MM.1S (cell line): ENCODE data around the gene PIR.

Experiments
- DNase-seq: peaks from one replicate; pipeline ENCODE4 v3.0.0-alpha.2; 2015
- H2AFZ ChIP-seq: fragments of 300-600 bp; sonication (generic); 2 replicates; pipeline ENCODE4 v1.6.0; 2016; ENCODE audit warnings: antibody characterized with exemption, low read length
- H3F3A ChIP-seq: fragments of 300-600 bp; sonication (generic); 2 replicates; pipeline ENCODE4 v1.6.1; 2016; ENCODE audit warnings: mild to moderate bottlenecking, antibody characterized with exemption, low read length, moderate library complexity, mixed read lengths; ENCODE audit not compliant: insufficient read depth
- H3K27ac ChIP-seq: fragments of 300-600 bp; sonication (generic); 2 replicates; pipeline ENCODE4 v1.5.1; 2016; ENCODE audit warnings: mild to moderate bottlenecking, low read length
- H3K27me3 ChIP-seq: fragments of 300-600 bp; sonication (generic); replicated peaks from 2 replicates; pipeline ENCODE4 v1.6.0; 2016; ENCODE audit warnings: low read length; ENCODE audit not compliant: insufficient read depth
- H3K36me3 ChIP-seq: fragments of 300-600 bp; sonication (generic); replicated peaks from 2 replicates; pipeline ENCODE4 v1.6.1; 2016; ENCODE audit warnings: mild to moderate bottlenecking, low read length, mixed read lengths; ENCODE audit not compliant: insufficient read depth
- H3K4me1 ChIP-seq: fragments of 300-600 bp; sonication (generic); 2 replicates; pipeline ENCODE4 v1.6.1; 2016; ENCODE audit warnings: low read length, mixed read lengths
- H3K4me2 ChIP-seq: fragments of 300-600 bp; sonication (generic); 2 replicates; pipeline ENCODE4 v1.6.0; 2016; ENCODE audit warnings: low read depth, low read length
- H3K4me3 ChIP-seq: fragments of 300-600 bp; sonication (generic); 2 replicates; pipeline ENCODE4 v1.5.1; 2016; ENCODE audit warnings: low read length, mixed read lengths
- H3K79me2 ChIP-seq: fragments of 300-600 bp; sonication (generic); 2 replicates; pipeline ENCODE4 v1.6.1; 2016; ENCODE audit warnings: mixed run types, low read length, mixed read lengths
- H3K9ac ChIP-seq: fragments of 300-600 bp; sonication (generic); 2 replicates; pipeline ENCODE4 v1.6.1; 2016; ENCODE audit warnings: low read length, mixed read lengths
- H3K9me2 ChIP-seq: fragments of 300-600 bp; sonication (generic); replicated peaks from 2 replicates; pipeline ENCODE4 v1.6.1; 2016; ENCODE audit warnings: mild to moderate bottlenecking, low read length, mixed read lengths; ENCODE audit not compliant: insufficient read depth
- H3K9me3 ChIP-seq: fragments of 300-600 bp; sonication (generic); replicated peaks from 2 replicates; pipeline ENCODE4 v1.6.1; 2016; ENCODE audit warnings: mild to moderate bottlenecking, low read length, mixed read lengths; ENCODE audit not compliant: insufficient read depth
- H4K20me1 ChIP-seq: fragments of 300-600 bp; sonication (generic); 2 replicates; pipeline ENCODE4 v1.6.1; 2016; ENCODE audit warnings: mild to moderate bottlenecking, low read length, moderate library complexity, mixed read lengths; ENCODE audit not compliant: insufficient read depth
- EZH2 ChIP-seq: fragments of 300-600 bp; sonication (generic); optimal IDR thresholded peaks from 2 replicates; pipeline ENCODE3; 2017; ENCODE audit warnings: low read depth, mild to moderate bottlenecking, antibody characterized with exemption, low read length, mixed read lengths
- EZH2phosphoT487 ChIP-seq: fragments of 300-600 bp; sonication (generic); IDR thresholded peaks from 2 replicates; pipeline ENCODE4 v1.6.1; 2018; ENCODE audit warnings: antibody characterized with exemption, low read length
- TF ChIP-seq, protein P1 (sequence below): fragments of 300-600 bp; sonication (generic); IDR thresholded peaks from 2 replicates; pipeline ENCODE4 v1.5.1; 2016; ENCODE audit warnings: antibody characterized with exemption, low read length, mixed read lengths

PIR gene

DNA sequence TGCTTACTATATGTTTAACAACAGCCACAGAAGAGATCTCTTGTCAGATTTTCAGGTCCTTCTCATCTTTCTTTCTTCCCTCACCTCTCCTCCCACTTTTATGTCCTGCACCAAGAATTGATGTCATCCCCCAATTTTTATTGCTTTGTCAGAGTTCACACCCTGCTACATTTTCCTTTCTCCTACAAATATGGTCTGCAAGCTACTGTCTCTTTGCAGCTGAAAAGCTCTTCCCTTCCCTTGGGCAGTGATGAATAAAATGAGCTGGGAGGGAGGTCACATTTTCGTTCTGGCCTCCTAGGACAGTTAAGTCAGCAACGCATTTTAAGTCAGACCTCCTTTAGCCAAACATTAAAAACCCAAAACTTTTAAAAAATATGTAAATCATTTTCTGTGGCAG is 82.2 kb downstream of the PIR start:
- Histone ChIP-seq H3K4me1 (no peaks in the 10 kb centered on the region), H3K9ac (no peak overlapping the region), H3K4me3 (no peak overlapping the region), H3K79me2 (no peaks in the 10 kb centered on the region), H3K9me3 (no peaks in the 10 kb centered on the region), H3K4me2 (no peak overlapping the region), H3K27ac (no peak overlapping the region), H2AFZ (no peak overlapping the region), H3K27me3 (no peaks in the 10 kb centered on the region), H3K9me2 (no peaks in the 10 kb centered on the region), H3K36me3 (no peaks in the 10 kb centered on the region), H4K20me1 (no peaks in the 10 kb centered on the region), H3F3A (no peaks in the 10 kb centered on the region)
- no peak for TF ChIP-seq EZH2
- TF ChIP-seq, protein P1, sequence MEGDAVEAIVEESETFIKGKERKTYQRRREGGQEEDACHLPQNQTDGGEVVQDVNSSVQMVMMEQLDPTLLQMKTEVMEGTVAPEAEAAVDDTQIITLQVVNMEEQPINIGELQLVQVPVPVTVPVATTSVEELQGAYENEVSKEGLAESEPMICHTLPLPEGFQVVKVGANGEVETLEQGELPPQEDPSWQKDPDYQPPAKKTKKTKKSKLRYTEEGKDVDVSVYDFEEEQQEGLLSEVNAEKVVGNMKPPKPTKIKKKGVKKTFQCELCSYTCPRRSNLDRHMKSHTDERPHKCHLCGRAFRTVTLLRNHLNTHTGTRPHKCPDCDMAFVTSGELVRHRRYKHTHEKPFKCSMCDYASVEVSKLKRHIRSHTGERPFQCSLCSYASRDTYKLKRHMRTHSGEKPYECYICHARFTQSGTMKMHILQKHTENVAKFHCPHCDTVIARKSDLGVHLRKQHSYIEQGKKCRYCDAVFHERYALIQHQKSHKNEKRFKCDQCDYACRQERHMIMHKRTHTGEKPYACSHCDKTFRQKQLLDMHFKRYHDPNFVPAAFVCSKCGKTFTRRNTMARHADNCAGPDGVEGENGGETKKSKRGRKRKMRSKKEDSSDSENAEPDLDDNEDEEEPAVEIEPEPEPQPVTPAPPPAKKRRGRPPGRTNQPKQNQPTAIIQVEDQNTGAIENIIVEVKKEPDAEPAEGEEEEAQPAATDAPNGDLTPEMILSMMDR, result no peak
- TF ChIP-seq EZH2phosphoT487, result no peak
- no peak for DNase-seq

DNA sequence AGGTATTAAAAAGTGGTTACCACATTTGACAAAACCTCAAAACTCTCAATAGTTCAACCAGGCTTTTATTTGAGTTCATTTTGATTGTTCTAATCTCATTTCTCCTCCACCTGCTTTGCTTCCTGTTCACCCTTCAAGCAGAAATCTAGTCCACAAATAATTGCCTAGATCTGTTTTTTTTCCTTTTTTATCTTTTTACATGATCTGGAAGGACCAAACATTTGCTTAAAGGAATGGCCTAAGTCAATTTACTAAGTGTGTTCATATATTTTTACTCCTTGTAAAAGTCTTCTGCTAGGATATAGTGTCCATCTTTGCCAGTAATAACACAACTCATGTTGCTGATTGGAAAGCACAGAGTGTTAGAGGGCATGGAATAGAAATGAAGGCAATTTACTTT is 82.7 kb downstream of the PIR start:
- Histone ChIP-seq H3K4me2 (no peak overlapping the region), H3K4me1 (no peaks in the 10 kb centered on the region), H3K27ac (no peak overlapping the region), H3K36me3 (no peaks in the 10 kb centered on the region), H2AFZ (no peak overlapping the region), H4K20me1 (no peaks in the 10 kb centered on the region), H3F3A (no peaks in the 10 kb centered on the region), H3K9me3 (no peaks in the 10 kb centered on the region), H3K9me2 (no peaks in the 10 kb centered on the region), H3K4me3 (no peak overlapping the region), H3K27me3 (no peaks in the 10 kb centered on the region), H3K79me2 (no peaks in the 10 kb centered on the region), H3K9ac (no peak overlapping the region)
- no peak for TF ChIP-seq EZH2
- TF ChIP-seq, protein P1, result no peak
- TF ChIP-seq EZH2phosphoT487, result no peak
- no peak for DNase-seq

DNA sequence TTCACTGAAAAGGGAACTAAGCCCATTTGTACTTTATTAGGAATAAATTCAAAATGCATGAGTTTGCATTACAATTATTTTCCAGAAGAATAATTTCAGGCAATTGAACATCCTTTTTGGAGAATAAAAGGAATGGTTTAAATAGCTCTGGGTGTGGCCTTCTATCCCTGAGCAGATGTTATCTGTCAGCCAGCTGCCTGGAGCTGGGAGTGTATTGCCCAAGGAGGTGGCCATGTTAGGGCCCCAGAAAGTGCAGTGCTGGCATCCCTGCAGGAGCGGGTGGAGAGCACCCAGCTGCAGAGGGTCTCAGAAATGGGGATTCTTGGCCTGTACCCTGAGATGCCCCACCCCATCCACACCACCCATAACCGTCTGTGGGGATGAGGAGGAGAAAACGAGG is 87.3 kb downstream of the PIR start:
- Histone ChIP-seq H4K20me1 (no peaks in the 10 kb centered on the region), H3K4me2 (no peak overlapping the region), H3K4me1 (no peaks in the 10 kb centered on the region), H2AFZ (no peak overlapping the region), H3K9me2 (no peaks in the 10 kb centered on the region), H3K79me2 (no peaks in the 10 kb centered on the region), H3K36me3 (no peaks in the 10 kb centered on the region), H3K9ac (no peak overlapping the region), H3K27ac (no peak overlapping the region), H3K9me3 (no peaks in the 10 kb centered on the region), H3F3A (no peaks in the 10 kb centered on the region), H3K4me3 (no peak overlapping the region), H3K27me3 (no peaks in the 10 kb centered on the region)
- no peak for TF ChIP-seq EZH2phosphoT487
- TF ChIP-seq EZH2, result no peak
- no peak for DNase-seq

DNA sequence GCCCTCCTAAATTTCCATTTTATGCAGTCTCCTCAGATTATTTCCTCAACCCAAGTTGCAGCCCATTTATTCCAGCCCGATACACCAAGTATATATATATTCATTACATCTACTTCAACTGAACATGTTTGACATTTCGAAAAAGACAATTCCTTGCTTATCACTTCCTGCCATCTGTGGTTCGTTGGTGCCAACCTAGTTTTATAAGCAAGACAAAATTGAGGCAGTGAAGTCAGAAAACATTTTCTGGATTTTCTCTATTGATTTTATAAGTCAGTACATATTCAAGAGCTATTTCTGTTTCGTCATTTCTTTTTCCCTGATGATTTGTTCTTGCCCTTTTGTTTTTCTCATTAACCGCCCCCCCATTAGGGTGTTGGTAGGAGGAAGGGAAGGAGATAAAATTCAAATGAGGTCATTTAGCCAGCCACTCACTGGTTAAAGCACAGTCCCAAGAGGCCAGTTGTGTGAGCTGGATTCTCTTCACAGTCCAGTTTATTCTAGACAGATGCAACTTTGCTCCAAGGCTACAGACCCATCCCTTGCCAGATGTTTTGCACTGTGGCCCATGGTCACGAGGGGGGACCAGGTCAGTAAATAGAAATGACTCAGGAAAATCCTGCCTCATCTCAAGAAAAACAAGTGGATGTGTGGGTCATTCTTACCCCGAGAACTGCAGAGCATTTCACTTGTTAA is 88.6 kb downstream of the PIR start:
- H3K9ac ChIP-seq, result no peak overlapping the region

More for the DNA sequence above, 88.6 kb downstream of the PIR start:
- no peaks in the 10 kb centered on the region for H3K4me1 ChIP-seq
- TF ChIP-seq, protein P1, result no peak
- TF ChIP-seq EZH2phosphoT487 (no peak), EZH2 (no peak)
- no peak overlapping the region for H3K27ac ChIP-seq
- no peaks in the 10 kb centered on the region for H3F3A ChIP-seq
- no peaks in the 10 kb centered on the region for H3K27me3 ChIP-seq
- H3K36me3 ChIP-seq, result no peaks in the 10 kb centered on the region
- no peak overlapping the region for H2AFZ ChIP-seq
- DNase-seq, result no peak
- H3K4me3 ChIP-seq, result no peak overlapping the region
- H3K4me2 ChIP-seq, result no peak overlapping the region
- no peaks in the 10 kb centered on the region for H3K79me2 ChIP-seq
- no peaks in the 10 kb centered on the region for H4K20me1 ChIP-seq
- no peaks in the 10 kb centered on the region for H3K9me3 ChIP-seq
- no peaks in the 10 kb centered on the region for H3K9me2 ChIP-seq
